Measurements from ENCODE around the gene BLOC1S1. TPM values are rescaled to one million over a fixed set of nuclear protein-coding genes. Genes with fewer than 3 reads are reported as not detected.

BLOC1S1 gene
- polyA plus RNA-seq, 1 donor (not counting 4 experiments of a cell fraction or from before 2014, with no cell fraction given), result 62.5 TPM

- no peak overlapping the region for H3K9ac ChIP-seq (ENCODE audit: control insufficient read depth, extremely low read depth, insufficient read depth, low read length)
- peaks cover 16 to 18% of the 10 kb centered on the region in 2 experiments for H3K36me3 ChIP-seq (ENCODE audit: control insufficient read depth in 2 of 2, extremely low read depth in 1 of 2, insufficient read depth in 2 of 2, low read length in 2 of 2)
- TF ChIP-seq EZH2 (IDR thresholded peaks at IDR 0.05; ENCODE audit: low read length) (no peak), CTCF (optimal IDR thresholded peaks at IDR 0.05 in 1 of 3, IDR thresholded peaks at IDR 0.05 in 1 of 3, conservative IDR thresholded peaks at IDR 0.05 in 1 of 3; ENCODE audit: extremely low read depth in 1 of 3, insufficient read depth in 2 of 3, low read length in 3 of 3) (no peak)
- FAIRE-seq, result no peak
- no peaks in the 10 kb centered on the region for H3K27me3 ChIP-seq (ENCODE audit: control insufficient read depth, extremely low read depth, insufficient read depth, low read length)
- no peaks in the 10 kb centered on the region for H3K4me1 ChIP-seq (ENCODE audit: control insufficient read depth, extremely low read depth, insufficient read depth, low read length)
- no peak overlapping the region for H3K27ac ChIP-seq (ENCODE audit: control insufficient read depth, insufficient read depth, low read length)
- DNase-seq (ENCODE audit: low read depth, low spot score), result no peak
- no peaks in the 10 kb centered on the region for H3K9me3 ChIP-seq (ENCODE audit: control insufficient read depth, low read depth, low read length)
- no peak overlapping the region for H3K4me3 ChIP-seq (ENCODE audit: control insufficient read depth in 2 of 3, extremely low read depth in 1 of 3, insufficient read depth in 2 of 3, low read depth in 1 of 3, low read length in 3 of 3)
- dilution Hi-C loops (cut with MboI; ENCODE audit: extremely low pct_ligation_motif_present, low sequenced_read_pairs), result no loop called here
- H3K9me1 ChIP-seq (ENCODE audit: control insufficient read depth, extremely low read depth, insufficient read depth, low read length), result no peaks in the 10 kb centered on the region
- no peak overlapping the region for H3K4me2 ChIP-seq (ENCODE audit: control insufficient read depth, extremely low read depth, insufficient read depth, low read depth, low read length)
- no peak overlapping the region for H2AFZ ChIP-seq (ENCODE audit: control insufficient read depth, low read length)
- no peaks in the 10 kb centered on the region for H4K20me1 ChIP-seq (ENCODE audit: control insufficient read depth, extremely low read depth, insufficient read depth, low read length)
- H3K79me2 ChIP-seq (ENCODE audit: control insufficient read depth, insufficient read depth, low read length), result peaks cover 15% of the 10 kb centered on the region
Measured at GRCh38 chr12:55767156-55767555, 51.3 kb downstream of the BLOC1S1 start.

Small RNAs within 50 kb of the gene (small RNA-seq; reads per million reads assigned to genes)
- gene AC009779.1 (ENCODE audit: insufficient read length in 3 of 3, low read depth in 3 of 3, low replicate concordance in 1 of 3), result 0 reads per million in 3 experiments
- 0 reads per million in 3 experiments for gene RF00017 (ENCODE audit: insufficient read length in 3 of 3, low read depth in 3 of 3, low replicate concordance in 1 of 3)

Other genes starting within 250 kb of the BLOC1S1 start
- not detected in 3 replicates for gene OR6C70, start 245.9 kb upstream of the BLOC1S1 start, polyA plus RNA-seq
- gene OR6C68, start 223.7 kb upstream of the BLOC1S1 start, polyA plus RNA-seq, result not detected in 3 replicates
- not detected in 3 replicates for gene OR6C4, start 166.4 kb upstream of the BLOC1S1 start, polyA plus RNA-seq
- gene OR2AP1, start 143.6 kb upstream of the BLOC1S1 start, polyA plus RNA-seq, result not detected in 3 replicates
- gene OR10P1, start 79.2 kb upstream of the BLOC1S1 start, polyA plus RNA-seq, result not detected in 3 replicates
- 0.04 to 0.19 TPM (median 0.07 TPM) in 3 replicates for gene ITGA7, start 8.1 kb upstream of the BLOC1S1 start, polyA plus RNA-seq
- gene RDH5, start 4.3 kb downstream of the BLOC1S1 start, polyA plus RNA-seq, result 0.67 to 1.2 TPM (median 0.77 TPM) in 3 replicates
- gene CD63, start 13.0 kb downstream of the BLOC1S1 start, polyA plus RNA-seq, result 517 to 917 TPM (median 749 TPM) in 3 replicates
- 2.5 to 6.2 TPM (median 2.7 TPM) in 3 replicates for gene GDF11, start 27.1 kb downstream of the BLOC1S1 start, polyA plus RNA-seq
- gene SARNP, start 101.7 kb downstream of the BLOC1S1 start, polyA plus RNA-seq, result 117 to 168 TPM (median 119 TPM) in 3 replicates
- 108 to 129 TPM (median 114 TPM) in 3 replicates for gene ORMDL2, start 102.0 kb downstream of the BLOC1S1 start, polyA plus RNA-seq
- gene DNAJC14, start 113.5 kb downstream of the BLOC1S1 start, polyA plus RNA-seq, result 6.1 to 8.5 TPM (median 7.7 TPM) in 3 replicates
- gene MMP19, start 126.9 kb downstream of the BLOC1S1 start, polyA plus RNA-seq, result 2.2 to 4.1 TPM (median 2.7 TPM) in 3 replicates
- 43.6 to 63.4 TPM (median 61.6 TPM) in 3 replicates for gene PYM1, start 211.8 kb downstream of the BLOC1S1 start, polyA plus RNA-seq
- 161 to 263 TPM (median 174 TPM) in 3 replicates for gene DGKA, start 215.1 kb downstream of the BLOC1S1 start, polyA plus RNA-seq
- 1.3 to 2.1 TPM (median 1.4 TPM) in 3 replicates for gene PMEL, start 250.0 kb downstream of the BLOC1S1 start, polyA plus RNA-seq

Measured in keratinocyte (primary cell).